GM21423 (cell line): ENCODE results near the gene SUB1.
"Not testable (repeated sequence)": the region's sequence is repeated elsewhere in the genome, so short reads cannot be mapped to it uniquely, and the experiment has no call there.

Experiments
- ATAC-seq: cut with Tn5 transposase; IDR thresholded peaks from one replicate; pipeline ENCODE4 v1.9.1; 2021; ENCODE audit warnings: mild to moderate bottlenecking, moderate library complexity; ENCODE audit not compliant: unreplicated experiment

SUB1 gene

DNA sequence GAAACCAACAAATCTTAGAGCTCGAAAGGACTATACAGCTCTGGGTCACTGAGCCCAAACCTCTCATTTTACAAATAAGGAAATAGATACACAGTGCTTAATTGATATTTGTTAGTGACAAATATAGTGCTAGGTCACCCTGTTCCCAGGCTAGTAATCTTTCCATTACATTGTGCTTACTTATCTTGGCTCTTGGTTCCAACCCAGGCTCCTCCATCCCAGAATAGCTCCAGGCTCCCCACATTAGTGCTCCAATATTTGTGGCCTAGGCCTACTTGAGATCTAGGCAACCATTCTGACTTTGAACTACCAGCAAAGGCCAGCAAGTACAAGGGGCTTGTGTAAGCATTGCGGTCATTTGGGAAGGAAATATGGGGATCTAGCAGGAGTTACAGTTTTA is 21.7 kb upstream of the SUB1 start:
- no peak for ATAC-seq

DNA sequence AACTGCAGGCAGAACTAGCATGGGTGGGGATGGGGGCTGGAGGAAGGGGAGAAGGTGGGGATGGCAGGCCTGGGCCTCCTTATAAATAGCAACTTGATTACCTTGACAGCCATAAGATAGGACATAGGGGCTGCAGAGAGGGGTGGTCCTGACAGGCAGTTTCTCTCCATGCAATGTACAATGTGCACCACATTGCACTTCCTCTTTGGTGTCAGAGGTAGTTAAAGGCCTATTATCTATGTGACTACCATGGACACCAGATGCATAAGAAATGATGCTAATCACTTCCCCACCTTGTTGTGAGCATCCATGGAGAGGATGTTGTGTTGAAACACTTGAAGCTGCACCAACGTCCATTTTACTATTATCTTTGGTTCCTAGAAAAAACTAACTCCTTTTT is 20.2 kb upstream of the SUB1 start:
- ATAC-seq, result no peak

DNA sequence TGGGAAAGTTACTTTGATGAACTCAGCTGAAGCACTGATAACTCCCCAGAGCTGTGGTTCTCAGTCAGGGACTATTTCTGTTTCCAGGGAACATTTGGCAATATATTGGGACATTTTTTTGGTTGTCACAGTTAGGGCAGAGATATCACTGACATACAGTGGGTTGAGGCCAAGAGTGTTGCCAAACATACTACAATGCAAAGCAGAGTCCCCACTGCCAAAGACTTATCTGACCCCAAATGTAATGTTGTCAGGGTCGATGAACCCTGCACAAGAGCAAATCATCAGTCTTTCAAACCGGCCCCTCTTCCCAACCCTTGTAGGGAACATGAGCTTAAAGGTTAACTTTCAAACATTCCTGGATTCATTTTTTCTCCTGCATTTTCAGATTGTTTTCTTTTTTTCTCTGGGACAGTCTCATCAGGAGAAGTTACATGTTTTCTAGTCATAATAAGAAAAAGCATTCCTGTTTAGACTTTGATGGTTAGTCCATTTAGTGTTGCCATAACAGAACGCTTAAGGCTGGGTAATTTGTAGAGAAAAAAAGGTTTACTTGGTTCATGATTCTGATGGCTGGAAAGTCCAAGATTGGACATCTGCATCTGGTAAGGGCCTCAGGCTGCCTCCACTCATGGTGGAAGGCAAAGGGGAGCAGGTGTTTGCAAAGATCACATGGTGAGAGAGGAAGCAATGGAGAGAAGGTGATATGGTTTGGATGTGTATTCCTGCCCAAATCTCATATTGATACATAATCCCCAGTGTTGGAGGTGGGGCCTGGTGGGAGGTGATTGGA is 18.8 kb upstream of the SUB1 start:
- ATAC-seq, result no peak

DNA sequence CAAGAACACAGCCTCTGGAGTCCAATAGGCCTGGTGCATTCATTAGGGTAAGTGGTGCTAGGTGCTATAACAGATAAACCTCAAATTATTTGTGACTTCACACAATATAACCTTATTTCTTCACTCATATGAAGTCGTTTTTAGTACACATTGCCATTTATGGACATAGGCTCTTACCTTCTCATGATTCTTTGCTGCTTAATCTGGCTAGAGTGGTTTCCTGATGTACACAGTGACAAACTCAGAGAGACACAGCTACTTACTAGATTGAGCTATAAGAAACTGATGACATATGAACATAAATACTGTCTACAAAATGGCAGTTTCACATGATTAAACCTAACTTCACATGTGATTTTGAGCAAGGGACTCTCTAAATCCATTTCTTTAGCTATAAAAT is 14.2 kb upstream of the SUB1 start:
- ATAC-seq, result no peak

DNA sequence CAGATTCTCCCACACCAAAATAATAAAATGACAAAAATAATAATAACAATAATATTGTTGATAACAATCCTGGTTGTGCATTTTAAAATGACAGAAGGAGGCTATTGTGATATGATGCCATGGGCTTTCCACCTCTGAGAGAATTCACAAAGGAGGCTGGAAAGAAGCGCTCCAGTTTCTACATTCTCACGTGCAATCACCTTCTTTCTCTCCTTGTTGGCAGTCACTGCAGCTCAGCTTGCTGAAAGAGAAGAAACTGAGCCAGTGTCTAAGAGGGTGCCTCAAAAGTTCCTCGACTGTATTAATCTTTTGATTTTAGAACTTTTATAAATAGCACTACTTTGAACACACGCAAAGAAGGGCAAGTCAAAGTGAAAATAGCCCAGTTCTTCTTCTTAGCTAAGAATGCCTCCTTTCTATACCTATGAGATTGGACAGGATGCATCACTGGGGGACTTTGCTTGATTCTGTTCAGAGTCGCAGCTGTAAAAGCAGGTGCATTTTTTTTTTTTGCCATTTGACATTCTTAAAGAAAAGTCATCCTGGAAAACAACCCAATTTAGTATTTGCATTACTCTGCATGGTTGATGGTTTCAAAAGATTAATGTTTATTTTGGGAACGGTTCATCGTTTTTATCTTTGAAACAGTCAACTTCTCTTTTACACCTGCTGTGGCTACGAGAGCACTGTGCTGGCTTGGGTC is 12.4 kb upstream of the SUB1 start:
- peak; percentile 91 for ATAC-seq

DNA sequence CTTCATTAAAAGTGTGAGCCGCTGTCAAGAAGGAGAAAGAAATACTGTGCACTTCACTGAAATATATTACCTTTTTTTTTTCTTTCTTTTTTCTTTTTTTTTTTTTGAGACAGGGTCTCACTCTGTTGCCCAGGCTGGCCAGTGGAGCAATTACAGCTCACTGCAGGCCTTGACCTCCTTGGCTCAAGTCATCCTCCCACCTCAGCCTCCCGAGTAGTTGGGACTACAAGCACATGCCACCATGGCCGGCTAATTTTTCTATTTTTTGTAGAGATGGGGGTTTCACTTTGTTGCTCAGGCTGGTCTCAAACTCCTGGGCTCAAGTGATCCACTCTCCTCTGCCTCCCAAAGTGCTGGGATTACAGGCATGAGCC is 11.9 kb upstream of the SUB1 start:
- not testable (repeated sequence) for ATAC-seq

DNA sequence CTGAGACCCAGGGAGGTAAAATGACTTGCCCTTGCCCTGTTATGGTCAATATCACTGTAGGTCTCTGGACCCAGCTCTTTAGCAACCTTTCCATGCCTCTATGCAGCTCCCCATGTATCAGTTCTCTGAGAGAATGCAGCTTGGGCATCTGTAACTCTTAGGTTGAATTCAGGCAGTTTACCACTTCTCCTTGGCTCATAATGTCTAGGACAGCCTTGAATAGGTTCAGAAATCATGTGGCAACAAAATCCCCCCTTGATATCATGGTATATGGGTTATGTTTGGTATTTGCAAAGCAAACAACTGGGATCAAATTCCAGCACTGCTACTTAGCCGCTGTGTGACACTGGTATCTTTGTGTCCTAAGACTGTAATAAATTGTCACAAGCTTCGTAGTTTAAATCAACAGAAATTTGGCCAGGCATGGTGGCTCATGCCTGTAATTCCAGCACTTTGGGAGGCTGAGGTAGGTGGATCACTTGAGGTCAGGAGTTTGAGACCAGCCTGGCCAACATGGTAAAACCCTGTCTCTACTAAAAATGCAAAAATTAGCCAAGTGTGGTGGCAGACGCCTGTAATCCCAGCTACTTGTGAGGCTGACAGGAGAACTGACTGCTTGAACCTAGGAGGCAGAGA is 10.7 kb upstream of the SUB1 start:
- ATAC-seq, result no peak

DNA sequence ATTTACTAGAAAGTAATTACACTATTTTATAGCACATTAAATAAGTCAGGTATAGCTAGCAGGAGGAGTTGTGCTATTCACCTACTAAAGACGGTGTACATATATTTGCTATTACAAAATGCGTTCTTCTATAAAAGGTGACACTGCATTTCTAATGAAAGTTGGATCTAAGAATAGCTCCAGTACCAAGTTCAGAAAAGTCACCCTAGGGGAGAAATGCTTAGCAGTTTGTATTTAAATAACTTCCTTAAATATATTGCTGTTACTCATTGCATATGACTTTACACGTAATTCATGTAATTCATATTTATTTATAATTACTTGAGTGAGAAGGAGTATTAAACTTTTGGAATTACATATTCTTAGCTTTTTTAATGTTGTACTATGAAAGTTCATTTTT is 7.0 kb upstream of the SUB1 start:
- no peak for ATAC-seq

DNA sequence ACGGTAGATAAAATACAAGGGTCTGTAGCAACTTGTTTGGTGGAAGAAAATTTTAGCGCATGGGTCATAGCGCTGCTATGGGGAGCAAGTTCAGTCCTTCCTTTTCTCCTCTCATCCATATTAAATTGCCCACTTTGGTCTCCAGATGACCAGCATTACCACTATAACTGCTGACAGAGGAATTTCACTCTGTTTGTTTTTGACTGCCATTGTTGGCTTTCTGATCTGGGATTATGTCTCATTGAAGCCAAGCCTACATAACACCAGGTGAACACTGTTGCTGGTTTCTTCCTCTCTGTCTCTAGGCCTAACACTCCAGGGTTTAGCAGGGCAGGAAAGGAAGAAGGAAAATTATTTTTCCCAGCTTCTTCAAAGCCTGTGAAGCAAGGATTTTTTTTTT is 6.6 kb upstream of the SUB1 start:
- no peak for ATAC-seq

DNA sequence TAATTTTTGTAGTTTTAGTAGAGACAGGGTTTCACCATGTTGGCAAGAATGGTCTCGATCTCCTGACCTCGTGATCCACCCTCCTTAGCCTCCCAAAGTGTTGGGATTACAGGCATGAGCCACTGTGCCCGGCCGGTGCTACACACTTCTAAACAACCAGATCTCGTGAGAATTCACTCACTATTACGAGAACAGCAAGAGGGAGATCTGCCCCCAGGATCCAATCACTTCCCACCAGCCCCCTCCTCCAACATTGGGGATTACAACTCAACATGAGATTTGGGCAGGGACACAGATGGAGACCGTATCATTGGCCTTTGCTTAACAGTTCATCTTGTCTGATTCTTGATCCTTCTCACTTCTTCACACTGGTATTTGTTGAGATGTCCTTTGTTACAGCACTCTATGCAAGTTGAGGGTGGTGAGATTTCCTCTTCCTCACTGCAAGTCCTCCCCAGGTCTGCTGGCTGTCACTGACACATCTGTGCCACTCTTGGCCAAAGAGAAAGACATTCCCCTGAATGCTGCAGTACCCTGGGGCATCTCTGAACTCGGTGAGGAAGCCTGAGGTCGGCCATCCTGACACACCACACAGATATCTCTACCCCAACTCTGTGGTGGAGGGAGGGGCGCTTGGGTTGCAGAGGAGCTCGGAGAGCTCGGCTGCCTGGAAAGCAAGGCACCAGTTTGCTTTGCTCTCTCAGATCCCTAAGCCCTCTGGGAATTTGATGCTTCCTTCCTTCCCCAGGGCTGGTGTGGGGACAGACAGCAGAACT is 4.2 kb upstream of the SUB1 start:
- no peak for ATAC-seq

DNA sequence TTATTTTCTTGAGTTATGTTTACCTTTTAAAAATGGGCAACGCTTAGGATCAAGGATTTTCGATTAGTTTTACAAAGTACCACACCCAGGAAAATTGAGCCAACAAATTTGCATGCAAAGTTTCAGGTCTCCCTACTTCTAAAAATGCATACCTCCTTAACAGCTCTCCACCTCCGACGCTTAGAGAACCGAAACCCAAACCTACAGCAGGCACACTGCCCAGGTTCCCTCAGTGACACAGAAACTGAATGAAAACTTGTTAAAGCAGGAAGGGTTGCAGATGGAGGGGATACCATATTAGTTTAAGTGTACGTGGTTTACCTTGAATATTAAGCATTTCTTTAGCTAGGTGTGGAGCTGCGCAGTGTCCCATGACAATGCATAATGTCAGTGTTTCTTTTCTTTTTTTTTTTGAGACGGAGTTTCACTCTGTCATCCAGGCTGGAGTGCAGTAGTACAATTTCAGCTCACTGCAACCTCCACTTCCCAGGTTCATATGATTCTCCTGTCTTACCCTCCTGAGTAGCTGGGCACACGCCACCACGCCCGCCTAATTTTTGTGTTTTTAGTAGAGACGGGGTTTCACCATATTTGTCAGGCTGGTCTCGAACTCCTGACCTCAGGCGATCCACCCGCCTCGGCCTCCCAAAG is 1.6 kb upstream of the SUB1 start:
- peak; percentile 83 for ATAC-seq

DNA sequence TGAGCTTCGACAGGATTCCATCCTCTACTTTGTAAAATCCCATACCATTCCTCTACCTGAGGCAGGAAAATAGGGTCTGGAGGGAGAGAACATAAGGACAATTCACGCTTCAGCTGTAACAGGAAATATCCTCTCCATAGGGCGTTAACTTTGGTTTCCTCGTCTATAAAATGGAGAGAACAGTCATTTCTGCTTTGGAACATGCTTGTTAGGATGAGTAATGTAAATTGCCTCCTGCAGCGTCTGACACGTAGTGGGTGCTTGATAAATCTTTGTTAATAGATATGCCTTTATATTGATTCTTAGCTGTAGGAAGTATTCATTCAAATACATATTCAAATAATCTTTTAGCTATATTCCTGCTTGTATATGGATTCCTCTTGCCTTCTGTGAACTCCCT is 711 bp upstream of the SUB1 start:
- no peak for ATAC-seq

DNA sequence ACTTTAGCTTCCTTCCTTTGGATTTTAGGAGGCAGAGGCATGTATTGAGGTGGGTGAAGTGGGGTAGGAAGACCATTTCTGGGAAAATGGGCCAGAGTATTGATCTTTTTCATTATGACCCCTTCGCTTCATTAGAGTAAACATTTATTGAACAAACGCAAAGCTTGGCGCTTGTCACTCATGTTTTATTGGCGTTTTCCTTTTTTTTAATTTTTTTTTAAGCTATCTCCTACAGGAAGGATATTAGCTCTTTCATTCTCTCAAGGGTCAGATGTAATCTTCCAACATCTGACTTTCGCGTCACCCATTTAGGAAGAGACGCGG is 273 bp upstream of the SUB1 start:
- ATAC-seq, result no peak

DNA sequence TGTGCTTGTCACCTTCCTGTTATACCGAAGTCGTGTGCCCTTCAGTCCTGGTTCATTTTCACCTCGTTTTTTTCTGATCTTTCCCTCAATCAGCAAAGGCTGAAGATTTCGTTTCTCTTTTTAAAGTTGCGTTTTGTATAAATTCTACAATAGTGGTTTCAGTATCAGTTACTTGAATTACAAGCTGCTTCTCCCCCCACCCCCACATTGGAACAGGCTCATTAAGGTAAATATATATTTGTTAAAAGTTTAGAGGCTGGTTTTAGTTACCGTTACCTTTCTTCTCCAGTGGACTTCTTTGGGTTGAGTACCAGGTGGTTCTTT is 881 bp downstream of the SUB1 start:
- no peak for ATAC-seq

DNA sequence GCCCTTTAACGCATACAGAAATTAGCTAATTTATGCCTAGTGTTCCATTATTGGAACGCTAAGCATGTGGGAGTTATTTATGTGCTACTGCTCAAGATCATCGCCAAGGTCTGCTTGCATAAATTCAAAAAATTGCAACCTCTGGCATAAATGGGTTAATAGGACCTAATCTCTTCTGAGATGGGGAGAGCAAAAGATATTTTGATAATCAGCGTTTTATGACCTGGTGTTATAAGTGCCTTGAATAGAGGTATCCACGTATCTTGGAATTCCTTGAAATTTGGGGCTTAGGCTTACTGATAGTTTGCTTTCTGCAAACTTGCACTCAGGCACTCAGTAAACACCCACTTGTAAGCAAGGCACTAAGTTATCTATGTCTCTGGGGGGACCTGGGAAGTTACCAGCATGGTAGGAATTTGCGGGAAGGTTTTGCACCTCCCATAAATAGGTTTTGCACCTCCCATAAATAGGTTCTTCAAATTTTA is 1.8 kb downstream of the SUB1 start:
- no peak for ATAC-seq

DNA sequence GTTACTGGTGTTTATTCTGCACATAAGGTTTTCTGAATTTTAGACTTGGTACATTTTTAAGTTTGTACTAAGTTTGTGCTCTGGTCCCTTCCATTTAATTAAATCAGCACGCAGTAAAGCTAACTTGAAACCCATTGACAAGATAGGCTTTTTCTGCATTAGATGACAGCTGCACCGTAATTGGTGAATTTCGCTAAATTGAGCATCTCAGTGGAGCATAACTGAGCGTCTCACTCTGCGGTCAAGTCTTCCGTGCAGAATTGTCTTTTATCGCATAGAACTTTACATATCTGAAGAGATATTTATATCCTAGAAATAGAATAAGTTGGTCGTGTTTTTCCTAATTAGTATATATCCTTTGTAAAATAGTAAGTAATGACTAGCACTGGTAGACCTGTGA is 4.1 kb downstream of the SUB1 start:
- ATAC-seq, result no peak

DNA sequence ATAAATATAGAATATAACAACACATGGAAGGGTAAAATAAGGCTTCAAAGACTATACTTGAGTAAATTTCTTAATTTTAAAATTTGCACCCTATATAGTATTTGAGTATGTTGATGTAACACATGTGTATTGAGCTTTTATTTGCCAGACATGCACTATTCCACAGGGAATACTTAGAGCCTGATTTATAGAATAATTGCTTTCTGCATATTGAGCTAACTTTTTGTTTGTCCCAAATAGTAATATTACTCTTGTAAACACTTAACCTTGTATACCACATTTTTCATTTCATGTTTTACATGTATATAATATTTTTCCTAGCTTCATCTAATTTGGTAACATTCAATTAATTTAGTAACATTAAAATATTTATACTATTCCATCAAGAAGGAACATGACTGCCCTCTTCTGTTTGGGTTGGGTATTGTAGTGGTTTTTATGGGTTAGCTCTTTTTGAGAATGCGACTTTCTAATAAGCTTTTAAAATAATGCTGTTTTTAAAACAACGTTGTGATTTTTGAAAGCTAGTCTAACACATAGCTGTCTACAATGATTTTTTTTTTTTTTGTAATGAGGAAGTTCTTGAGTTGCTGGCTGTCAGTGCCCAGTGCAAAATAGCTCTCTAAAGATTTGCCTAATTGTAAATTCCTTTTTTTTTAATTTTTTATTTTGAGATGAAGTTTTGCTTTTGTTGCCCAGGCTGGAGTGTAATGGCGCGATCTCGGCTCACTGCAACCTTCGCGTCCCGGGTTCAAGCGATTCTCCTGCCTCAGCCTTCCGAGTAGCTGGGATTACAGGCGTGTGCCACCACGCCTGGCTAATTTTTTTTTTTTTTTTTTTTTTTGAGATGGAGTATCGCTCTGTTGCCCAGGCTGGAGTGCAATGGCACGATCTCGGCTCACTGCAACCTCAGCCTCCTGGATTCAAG is 4.8 kb downstream of the SUB1 start:
- no peak for ATAC-seq

DNA sequence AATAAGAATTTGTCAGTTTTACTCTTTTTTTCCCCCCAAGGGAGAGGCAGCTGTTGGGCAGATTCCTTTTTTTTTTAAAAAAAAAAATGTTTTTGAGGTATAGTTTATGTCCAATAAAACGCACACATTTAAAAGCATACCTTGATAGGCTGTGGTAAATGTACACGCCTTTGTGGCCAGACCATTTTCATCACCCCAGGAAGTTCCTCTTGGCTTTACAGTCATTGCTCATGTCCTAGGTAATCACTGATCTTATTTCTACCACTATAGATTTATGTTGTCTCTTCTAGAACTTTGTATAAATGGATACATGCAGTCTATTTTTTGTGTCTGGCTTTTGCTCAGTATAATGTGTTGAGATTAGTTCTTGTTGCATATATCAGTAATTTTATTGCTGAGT is 9.8 kb downstream of the SUB1 start:
- ATAC-seq, result no peak

DNA sequence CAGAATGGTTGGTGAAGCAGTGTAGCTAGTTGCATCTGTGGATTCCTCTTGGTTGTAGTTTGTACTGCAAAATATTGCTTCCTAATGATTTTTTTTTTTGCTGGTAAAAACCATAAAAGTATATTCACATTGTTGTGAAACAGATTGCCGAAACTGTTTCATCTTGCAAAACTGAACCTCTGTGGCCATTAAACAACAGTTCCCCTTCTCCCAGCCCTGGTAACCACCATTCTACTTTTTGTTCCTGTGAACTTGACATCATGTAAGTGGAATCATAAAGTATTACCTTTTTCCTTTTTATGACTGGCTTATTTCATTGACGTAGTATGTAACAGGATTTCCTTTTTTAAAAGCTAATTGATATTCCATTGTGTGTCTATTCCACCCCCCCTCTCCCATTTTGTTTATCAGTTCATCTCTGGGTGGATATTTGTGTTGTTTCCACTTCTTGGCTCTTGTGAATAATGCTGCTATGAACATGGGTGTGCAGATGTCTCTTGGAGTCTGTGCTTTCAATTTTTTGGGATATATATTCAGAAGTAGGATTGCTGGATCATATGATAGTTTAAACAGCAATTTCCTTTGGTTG is 11.8 kb downstream of the SUB1 start:
- no peak for ATAC-seq
